Calu3 (cell line): Measurements from ENCODE around the gene YIPF2. TPM values are rescaled to one million over a fixed set of nuclear protein-coding genes. Genes with fewer than 3 reads are reported as not detected.

Experiments used
- BruUV-seq: library from RNA; stranded (reverse); fragments of 400-500 nt; replicated peaks from 2 replicates; lab custom pipeline; 2021; lab: Mats Ljungman, UMichigan
- CTCF ChIA-PET: fragments of 300-600 bp; sonication (Branson Sonifier 250); formaldehyde crosslinking; loops from one replicate; lab custom pipeline; 2022; ENCODE audit warnings: antibody characterized with exemption; lab: Charles Lee
- DNase-seq: peaks from one replicate; pipeline ENCODE4 v3.0.0; 2022
- H3K27ac Mint-ChIP-seq: one replicate; pipeline ENCODE4 v1.8.0; 2022; ENCODE audit warnings: mixed read lengths; ENCODE audit not compliant: unreplicated experiment
- H3K27me3 Mint-ChIP-seq: one replicate; pipeline ENCODE4 v1.8.0; 2022; ENCODE audit warnings: mixed read lengths; ENCODE audit not compliant: unreplicated experiment
- H3K36me3 Mint-ChIP-seq: one replicate; pipeline ENCODE4 v1.8.0; 2022; ENCODE audit warnings: mild to moderate bottlenecking, moderate library complexity, mixed read lengths; ENCODE audit not compliant: insufficient read depth, unreplicated experiment
- H3K4me1 Mint-ChIP-seq: one replicate; pipeline ENCODE4 v1.8.0; 2022; ENCODE audit warnings: mild to moderate bottlenecking, low read depth, mixed read lengths; ENCODE audit not compliant: unreplicated experiment
- H3K4me3 Mint-ChIP-seq: one replicate; pipeline ENCODE4 v1.8.0; 2022; ENCODE audit warnings: mild to moderate bottlenecking, low read depth, moderate library complexity, mixed read lengths; ENCODE audit not compliant: unreplicated experiment
- H3K9me3 Mint-ChIP-seq: one replicate; pipeline ENCODE4 v1.8.0; 2022; ENCODE audit warnings: low read depth, mixed read lengths; ENCODE audit not compliant: unreplicated experiment
- CTCF ChIP-seq: fragments of 200-600 bp; IDR thresholded peaks from one replicate; pipeline ENCODE4 v1.8.0; 2022; ENCODE audit warnings: antibody characterized with exemption; ENCODE audit not compliant: unreplicated experiment
- intact Hi-C: fragments of 100-400 bp; cut with micrococcal nuclease; formaldehyde crosslinking; loops from one replicate; pipeline ENCODE4 v1.10.0; 2022; ENCODE audit not compliant: unreplicated experiment
- total RNA-seq: library from RNA; stranded (reverse); gene quantifications from 2 replicates; pipeline ENCODE4 v1.2.3, GENCODE V29; 2022

Gene YIPF2
- total RNA-seq, 1 experiment from 2014 or later = 37.8 TPM

- Mint-ChIP-seq H3K9me3 (no peaks in the 10 kb centered on the region), H3K27ac (no peak overlapping the region), H3K4me1 (peaks cover 25% of the 10 kb centered on the region), H3K4me3 (no peak overlapping the region), H3K36me3 (peaks cover 5% of the 10 kb centered on the region), H3K27me3 (no peaks in the 10 kb centered on the region)
- CTCF ChIA-PET = interaction anchor here (1.2 kb wide), 1 partner anchor 28 kb away, joined by 3 read pairs; no protein-coding TSS in a partner anchor
- TF ChIP-seq CTCF = no peak
- intact Hi-C loops = no loop called here
- no TSS peak for BruUV-seq
- DNase-seq = no peak
These were observed 29.8 kb downstream of the YIPF2 start for GRCh38 chr19:10898633-10899032.

GRCh38 chr19:10896851-10897526 lies 31.4 kb downstream of the YIPF2 start:
- H3K27me3 Mint-ChIP-seq = no peaks in the 10 kb centered on the region
- peak overlapping the region; percentile 17 for H3K27ac Mint-ChIP-seq
- peaks cover 25% of the 10 kb centered on the region for H3K4me1 Mint-ChIP-seq
- no TSS peak for BruUV-seq
- H3K9me3 Mint-ChIP-seq = no peaks in the 10 kb centered on the region
- TF ChIP-seq CTCF = no peak
- intact Hi-C loops = no loop called here
- H3K36me3 Mint-ChIP-seq = peaks cover 5% of the 10 kb centered on the region
- CTCF ChIA-PET = no interaction called here
- DNase-seq = no peak
- no peak overlapping the region for H3K4me3 Mint-ChIP-seq

GRCh38 chr19:10895920-10896319 lies 32.5 kb downstream of the YIPF2 start:
- H3K4me3 Mint-ChIP-seq = no peak overlapping the region
- peaks cover 5% of the 10 kb centered on the region for H3K36me3 Mint-ChIP-seq
- intact Hi-C loops = no loop called here
- no peak for TF ChIP-seq CTCF
- CTCF ChIA-PET = no interaction called here
- DNase-seq = no peak
- H3K4me1 Mint-ChIP-seq = peaks cover 25% of the 10 kb centered on the region
- H3K27ac Mint-ChIP-seq = no peak overlapping the region
- H3K27me3 Mint-ChIP-seq = no peaks in the 10 kb centered on the region
- no TSS peak for BruUV-seq
- no peaks in the 10 kb centered on the region for H3K9me3 Mint-ChIP-seq

GRCh38 chr19:10895363-10895762 lies 33.1 kb downstream of the YIPF2 start:
- H3K4me1 Mint-ChIP-seq = peaks cover 25% of the 10 kb centered on the region
- no peak overlapping the region for H3K4me3 Mint-ChIP-seq
- H3K9me3 Mint-ChIP-seq = no peaks in the 10 kb centered on the region
- intact Hi-C loops = no loop called here
- TF ChIP-seq CTCF = no peak
- CTCF ChIA-PET = no interaction called here
- H3K27ac Mint-ChIP-seq = no peak overlapping the region
- no TSS peak for BruUV-seq
- no peaks in the 10 kb centered on the region for H3K27me3 Mint-ChIP-seq
- no peak for DNase-seq
- H3K36me3 Mint-ChIP-seq = peaks cover 5% of the 10 kb centered on the region
